HEK293T (cell line): Measurements from ENCODE around the gene CHMP6.

Source experiments
- CTCF ChIA-PET: fragments of 350-600 bp; formaldehyde crosslinking; extraction: SDS; loops from one replicate; lab custom pipeline; 2021; ENCODE audit warnings: antibody characterized with exemption, inconsistent platforms; lab: Yijun Ruan, JAX
- POLR2A ChIA-PET: fragments of 350-600 bp; formaldehyde crosslinking; extraction: SDS; loops from one replicate; lab custom pipeline; 2020; ENCODE audit warnings: antibody characterized with exemption, inconsistent platforms; lab: Yijun Ruan, JAX
- DNase-seq: peaks from one replicate; pipeline ENCODE4 v3.0.0; 2012; ENCODE audit warnings: mixed read lengths; ENCODE audit errors: extremely low spot score
- ARNT ChIP-seq: fragments of 450-650 bp; IDR thresholded peaks from 2 replicates; pipeline ENCODE4 v1.6.1; 2017; ENCODE audit warnings: mild to moderate bottlenecking
- BHLHE40 ChIP-seq: fragments of 450-650 bp; IDR thresholded peaks from 2 replicates; pipeline ENCODE4 v1.6.1; 2016; ENCODE audit warnings: mild to moderate bottlenecking, moderate library complexity, borderline replicate concordance
- CTBP1 ChIP-seq: fragments of 450-650 bp; IDR thresholded peaks from 2 replicates; pipeline ENCODE4 v1.6.1; 2016; ENCODE audit warnings: borderline replicate concordance
- ELF4 ChIP-seq: fragments of 450-650 bp; IDR thresholded peaks from 2 replicates; pipeline ENCODE4 v1.6.1; 2017; ENCODE audit warnings: antibody characterized with exemption
- FOXK2 ChIP-seq: fragments of 450-650 bp; IDR thresholded peaks from 2 replicates; pipeline ENCODE4 v1.6.1; 2016; ENCODE audit warnings: mild to moderate bottlenecking
- FOXM1 ChIP-seq: fragments of 450-650 bp; IDR thresholded peaks from 2 replicates; pipeline ENCODE4 v1.6.1; 2017; ENCODE audit warnings: mild to moderate bottlenecking, borderline replicate concordance
- HDGF ChIP-seq: fragments of 450-650 bp; IDR thresholded peaks from 2 replicates; pipeline ENCODE4 v1.6.1; 2017; ENCODE audit warnings: antibody characterized with exemption, borderline replicate concordance
- L3MBTL2 ChIP-seq: fragments of 450-650 bp; conservative IDR thresholded peaks from 2 replicates; pipeline ENCODE4 v1.6.1; 2016; ENCODE audit warnings: mild to moderate bottlenecking
- LEF1 ChIP-seq: fragments of 450-650 bp; IDR thresholded peaks from 2 replicates; pipeline ENCODE4 v1.6.1; 2017; ENCODE audit warnings: mild to moderate bottlenecking, borderline replicate concordance
- NFRKB ChIP-seq: fragments of 450-650 bp; IDR thresholded peaks from 2 replicates; pipeline ENCODE4 v1.6.1; 2016; ENCODE audit warnings: mild to moderate bottlenecking, moderate library complexity
- PKNOX1 ChIP-seq: fragments of 450-650 bp; IDR thresholded peaks from 2 replicates; pipeline ENCODE4 v1.6.1; 2016
- SP1 ChIP-seq: fragments of 450-650 bp; IDR thresholded peaks from 2 replicates; pipeline ENCODE4 v1.6.1; 2017
- SUZ12 ChIP-seq: fragments of 450-650 bp; IDR thresholded peaks from 2 replicates; pipeline ENCODE4 v1.6.1; 2016; ENCODE audit warnings: mild to moderate bottlenecking
- TARDBP ChIP-seq: fragments of 450-650 bp; IDR thresholded peaks from 2 replicates; pipeline ENCODE4 v1.6.1; 2016
- ZNF384 ChIP-seq: fragments of 450-650 bp; IDR thresholded peaks from 2 replicates; pipeline ENCODE4 v1.6.1; 2016

CHMP6 gene

DNA sequence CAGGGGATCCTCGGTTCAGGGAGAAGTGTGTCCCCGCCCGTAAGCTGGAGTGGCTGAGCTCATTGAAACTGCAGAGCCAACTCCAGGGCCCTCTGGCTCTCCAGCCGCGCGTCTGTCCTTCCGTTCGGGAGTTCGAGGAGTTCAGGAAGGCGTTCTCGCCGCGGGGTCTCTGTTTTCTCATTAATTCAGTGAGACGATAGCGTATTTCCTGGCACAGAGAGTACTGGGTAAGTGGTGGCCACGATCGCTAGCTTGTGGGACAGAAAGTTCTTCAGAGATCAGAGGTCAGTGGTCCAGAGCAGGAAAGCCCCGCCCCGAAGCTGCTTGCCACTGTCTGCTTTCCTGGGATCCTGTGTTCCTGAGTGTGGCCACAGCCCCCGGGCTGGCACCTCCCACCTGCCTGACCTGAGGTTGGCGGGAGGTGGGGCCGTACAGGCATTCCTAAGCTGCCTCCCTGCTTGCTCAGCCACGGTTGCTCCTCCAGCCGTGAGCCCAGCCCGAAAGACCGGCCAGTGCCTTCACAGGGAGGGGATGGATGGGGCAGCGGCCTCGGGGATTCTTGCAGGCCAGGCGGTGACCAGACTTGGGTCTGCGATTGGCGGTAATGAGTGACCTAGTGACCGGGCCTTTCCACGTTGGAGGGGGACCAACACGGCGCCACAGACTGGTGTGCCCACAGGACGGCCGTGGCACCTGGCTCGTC, 52.2 kb downstream of the CHMP6 start:
- ChIA-PET CTCF (no interaction called here), POLR2A (interaction anchor here (1.2 kb wide), 1 partner anchor 23 kb away, joined by 3 read pairs; no protein-coding TSS in a partner anchor)

GRCh38 chr17:81044428-81044763, 52.8 kb downstream of the CHMP6 start:
- ChIA-PET CTCF (no interaction called here), POLR2A (interaction anchor here (1.2 kb wide), 1 partner anchor 24 kb away, joined by 3 read pairs; no protein-coding TSS in a partner anchor)
- no peak for DNase-seq
- TF ChIP-seq TARDBP = no peak
- no peak for TF ChIP-seq PKNOX1
- no peak for TF ChIP-seq ELF4
- no peak for TF ChIP-seq SUZ12
- no peak for TF ChIP-seq LEF1
- TF ChIP-seq HDGF = no peak
- TF ChIP-seq FOXK2 = no peak
- no peak for TF ChIP-seq L3MBTL2
- TF ChIP-seq ZNF384 = no peak
- TF ChIP-seq CTBP1 = no peak

More for the DNA sequence above, 52.2 kb downstream of the CHMP6 start:
- TF ChIP-seq SUZ12 (no peak), HDGF (no peak), CTBP1 (no peak), TARDBP (no peak), ZNF384 (no peak), BHLHE40 (no peak), FOXK2 (no peak), L3MBTL2 (no peak)
- DNase-seq = no peak

- ChIA-PET POLR2A (interaction anchor here (1.2 kb wide), 1 partner anchor 25 kb away, joined by 3 read pairs; no protein-coding TSS in a partner anchor), CTCF (no interaction called here)
- no peak for DNase-seq
- TF ChIP-seq SUZ12 (no peak), ZNF384 (no peak), SP1 (no peak)
Measured at GRCh38 chr17:81044764-81045589, 53.3 kb downstream of the CHMP6 start.

- DNase-seq = no peak
- ChIA-PET CTCF (no interaction called here), POLR2A (no interaction called here)
- TF ChIP-seq HDGF (no peak), BHLHE40 (no peak), LEF1 (no peak), ARNT (no peak), CTBP1 (no peak), FOXM1 (no peak), NFRKB (no peak), SP1 (no peak)
Measured at GRCh38 chr17:81045590-81046095, 54.0 kb downstream of the CHMP6 start.

- TF ChIP-seq ARNT (no peak), LEF1 (no peak), CTBP1 (no peak), HDGF (no peak), TARDBP (no peak), SP1 (no peak), FOXM1 (no peak), NFRKB (no peak), L3MBTL2 (no peak), BHLHE40 (no peak)
- ChIA-PET POLR2A (no interaction called here), CTCF (no interaction called here)
- DNase-seq = no peak
Measured at GRCh38 chr17:81046132-81046769, 54.6 kb downstream of the CHMP6 start.

DNA sequence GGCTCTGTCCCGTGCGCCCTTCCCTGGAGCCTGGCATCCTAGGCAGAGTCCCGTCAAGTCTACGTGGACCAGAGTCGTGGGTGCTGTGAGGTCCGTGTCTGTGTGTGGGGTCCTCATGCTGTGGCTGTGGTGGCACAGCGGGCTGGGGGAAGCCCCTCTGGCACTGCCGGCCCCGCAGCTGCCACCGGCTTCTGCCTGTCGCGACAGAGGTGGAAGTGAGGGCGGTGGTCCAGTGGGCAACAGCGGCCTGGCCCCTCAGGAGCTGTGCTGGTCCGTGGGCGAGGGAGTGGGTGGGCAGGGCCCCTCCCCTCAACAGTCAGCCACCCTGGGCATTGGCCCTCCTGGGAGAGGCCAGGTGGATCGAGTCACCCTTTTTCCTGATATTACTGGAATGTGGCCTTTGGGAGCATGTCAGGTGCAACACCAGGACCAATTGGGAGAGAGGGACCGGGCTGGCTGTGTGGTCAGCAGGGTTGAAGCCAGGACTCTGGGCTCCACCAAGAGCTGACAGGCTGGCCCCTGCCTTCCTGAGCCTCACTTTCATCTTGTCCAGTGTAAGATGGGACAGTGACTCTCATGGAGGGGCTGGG, 55.2 kb downstream of the CHMP6 start:
- POLR2A ChIA-PET = no interaction called here
- TF ChIP-seq ELF4 = no peak
- no peak for TF ChIP-seq PKNOX1
- TF ChIP-seq CTBP1 = no peak
- TF ChIP-seq LEF1 = no peak
- no peak for DNase-seq
- CTCF ChIA-PET = no interaction called here
